Globus pallidus (tissue), 1 donor: ENCODE data around the gene CEP41.
"Not testable (repeated sequence)": the region's sequence is repeated elsewhere in the genome, so short reads cannot be mapped to it uniquely, and the experiment has no call there.

Source experiments
- DNase-seq: peaks from one replicate; pipeline ENCODE4 v3.0.0-alpha.2; 2015; ENCODE audit warnings: low spot score

CEP41 gene

DNA sequence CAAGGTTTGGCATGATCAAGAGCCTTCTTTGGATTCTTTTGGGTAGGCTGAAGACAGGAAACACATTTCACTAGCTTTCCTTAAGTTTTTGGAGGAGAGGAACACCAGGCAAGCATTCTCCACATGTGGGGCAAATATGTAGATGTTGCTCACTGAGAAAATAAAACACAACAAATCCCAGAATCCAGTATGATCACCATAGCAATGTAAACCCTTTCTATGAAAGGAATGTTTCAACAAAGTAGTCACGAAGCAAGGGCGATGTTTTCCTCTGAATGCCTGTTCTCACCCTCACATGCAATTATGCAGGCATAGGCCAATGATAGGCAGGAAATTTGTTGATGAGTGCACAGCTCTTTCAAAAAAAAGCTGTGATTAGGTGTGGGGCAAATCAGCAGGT is 20.5 kb upstream of the CEP41 start:
- DNase-seq, result no peak

GRCh38 chr7:130458257-130458656 is 17.4 kb upstream of the CEP41 start:
- DNase-seq, result no peak

DNA sequence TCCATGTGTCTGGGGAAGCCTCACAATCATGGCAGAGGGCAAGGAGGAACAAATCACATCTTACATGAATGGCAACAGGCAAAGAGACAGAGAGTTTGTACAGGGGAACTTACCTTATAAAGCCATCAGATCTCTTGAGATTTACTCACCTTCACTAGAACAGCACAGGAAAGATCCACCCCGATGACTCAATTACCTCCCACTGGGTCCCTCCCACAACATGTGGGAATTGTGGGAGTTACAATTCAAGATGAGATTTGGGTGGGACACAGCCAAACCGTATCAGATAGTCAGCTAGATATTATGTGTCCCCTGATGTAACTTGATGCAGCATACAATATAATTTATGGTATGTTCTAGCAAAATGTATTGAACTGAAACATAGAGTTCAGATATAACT is 14.1 kb upstream of the CEP41 start:
- DNase-seq, result no peak

GRCh38 chr7:130452951-130453350 is 12.1 kb upstream of the CEP41 start:
- no peak for DNase-seq

GRCh38 chr7:130451344-130451743 is 10.5 kb upstream of the CEP41 start:
- not testable (repeated sequence) for DNase-seq

GRCh38 chr7:130446259-130446658 is 5.4 kb upstream of the CEP41 start:
- no peak for DNase-seq

DNA sequence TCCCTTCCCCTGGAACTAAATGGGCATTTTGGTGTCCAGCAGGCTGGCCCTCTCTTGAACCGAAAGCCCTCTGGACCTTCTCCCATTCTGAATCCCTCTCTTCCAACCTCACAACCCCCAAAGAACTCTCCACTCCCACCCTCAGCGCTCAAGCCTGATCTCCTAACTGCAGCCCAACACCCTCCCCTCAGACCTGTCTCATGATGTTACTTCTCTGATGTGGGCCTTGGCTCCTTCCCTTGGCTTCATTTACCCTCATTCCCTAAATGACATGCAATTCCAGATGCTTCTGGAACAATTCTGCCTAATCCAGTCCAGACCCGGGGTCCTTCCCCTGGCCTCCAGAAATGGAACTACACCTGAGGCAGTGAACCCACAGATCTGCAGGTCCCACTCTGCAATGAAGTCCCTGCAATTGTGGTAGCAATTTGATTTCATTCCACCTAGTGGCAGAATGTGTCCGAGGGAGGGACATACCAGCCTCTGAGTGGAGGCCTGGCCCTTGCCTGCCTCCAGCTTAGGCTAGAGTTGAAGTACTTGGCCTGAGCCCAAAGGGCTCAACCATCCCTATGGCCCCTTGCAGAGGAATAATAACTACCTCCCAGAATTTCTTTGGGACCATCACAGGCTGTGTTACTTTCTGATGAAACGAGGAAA is 4.1 kb upstream of the CEP41 start:
- DNase-seq, result no peak

GRCh38 chr7:130444234-130444633 is 3.4 kb upstream of the CEP41 start:
- no peak for DNase-seq

GRCh38 chr7:130442601-130443000 is 1.8 kb upstream of the CEP41 start:
- no peak for DNase-seq

DNA sequence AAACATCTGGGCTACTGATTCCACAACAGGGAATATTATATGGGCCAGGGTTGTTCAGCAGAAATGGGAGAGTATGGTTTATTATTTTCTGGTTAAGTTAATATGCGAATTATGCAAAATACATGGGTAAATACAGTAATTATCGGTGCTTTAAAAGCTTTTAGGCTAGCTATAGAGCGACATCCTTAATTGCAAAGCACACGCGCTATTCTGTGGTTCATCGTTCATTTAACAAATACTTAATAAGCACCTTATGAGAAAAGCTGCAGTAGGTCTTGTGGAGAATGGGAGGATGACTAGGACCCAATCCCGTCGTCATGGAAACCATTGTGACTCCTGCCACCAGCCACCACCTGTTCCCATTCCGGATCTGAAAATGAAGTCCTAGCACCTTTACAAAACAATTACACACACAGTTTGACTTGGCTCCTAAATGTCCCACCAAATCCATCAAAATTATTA is 623 bp upstream of the CEP41 start:
- peak; percentile 50 for DNase-seq

DNA sequence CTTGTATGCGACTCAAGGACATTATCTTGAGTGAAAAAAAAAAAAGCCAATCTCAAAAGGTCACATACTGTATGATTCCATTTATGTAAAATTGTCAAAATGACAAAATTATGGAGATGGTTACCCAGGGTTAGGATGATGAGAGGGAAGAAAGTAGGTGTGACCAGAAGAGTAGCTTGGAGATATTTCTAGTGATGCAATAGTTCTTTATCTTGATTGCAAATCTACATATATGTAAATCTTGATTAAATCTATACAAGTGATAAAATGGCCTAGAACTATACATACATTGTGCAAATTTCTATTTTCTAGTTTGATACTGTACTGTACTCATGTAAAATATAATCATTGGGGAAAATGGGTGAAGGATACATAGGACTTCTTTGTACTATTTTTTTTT is 4.6 kb downstream of the CEP41 start:
- DNase-seq, result no peak

- DNase-seq, result no peak
Measured at GRCh38 chr7:130435311-130435854, 5.4 kb downstream of the CEP41 start.

- DNase-seq, result no peak
Measured at GRCh38 chr7:130433301-130433700, 7.5 kb downstream of the CEP41 start.

DNA sequence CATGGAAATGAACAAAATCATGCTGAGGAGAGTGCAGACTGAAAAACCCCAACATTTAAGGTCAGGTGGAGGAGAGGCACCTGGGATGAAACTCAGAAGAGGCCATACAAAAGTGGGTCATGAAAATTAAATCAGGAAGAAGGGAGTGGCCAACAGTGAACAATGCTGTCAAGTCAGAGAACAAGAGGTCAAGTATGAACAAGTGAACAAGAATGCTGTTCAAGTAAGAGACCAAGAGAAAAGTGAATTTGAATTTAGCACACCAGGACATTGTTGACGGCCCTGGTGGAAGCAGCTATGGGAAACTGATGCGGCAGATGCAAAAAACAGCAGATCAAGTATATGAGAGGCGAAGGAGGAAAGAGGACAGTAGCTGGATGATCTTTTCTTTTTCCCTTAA is 7.9 kb downstream of the CEP41 start:
- no peak for DNase-seq

- DNase-seq, result no peak
Measured at GRCh38 chr7:130430841-130431666, 9.8 kb downstream of the CEP41 start.

DNA sequence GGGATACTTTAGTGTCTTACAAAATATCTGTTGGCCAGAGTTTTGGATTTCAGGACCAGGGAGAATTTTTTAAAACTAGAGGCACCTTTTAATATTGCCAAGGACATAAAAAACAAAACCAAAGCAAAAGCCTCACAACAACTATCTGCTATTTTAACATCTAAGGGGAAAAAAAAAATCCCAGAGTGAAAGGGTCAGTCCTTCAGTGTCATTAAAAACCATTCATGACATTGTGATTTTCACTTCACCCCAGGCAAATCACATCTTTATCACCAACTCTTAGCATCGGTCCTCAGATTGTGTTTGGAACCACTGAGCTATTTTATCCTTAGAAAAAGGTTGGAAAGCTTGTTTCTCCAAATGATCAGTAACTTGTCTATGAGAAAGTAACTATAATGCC is 10.7 kb downstream of the CEP41 start:
- DNase-seq, result no peak

GRCh38 chr7:130429019-130429418 is 11.8 kb downstream of the CEP41 start:
- no peak for DNase-seq

DNA sequence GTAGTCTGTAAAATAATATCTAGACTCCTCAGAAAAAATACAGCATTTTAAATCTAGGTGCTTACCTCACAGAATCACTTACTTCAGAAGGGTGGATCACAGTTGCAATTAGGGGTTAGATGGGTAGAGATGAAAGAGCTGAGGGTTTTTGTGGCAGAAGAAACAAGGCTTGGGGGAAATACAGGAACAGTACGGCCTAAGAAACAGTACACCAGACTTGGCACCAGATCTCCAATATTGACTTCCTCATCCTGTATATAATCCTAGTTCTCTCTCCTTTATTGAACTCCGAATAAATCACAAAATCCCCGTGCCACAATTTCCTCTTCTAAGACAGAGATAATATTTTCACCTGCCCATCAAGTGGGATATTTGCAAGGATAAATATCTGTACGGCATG is 14.3 kb downstream of the CEP41 start:
- no peak for DNase-seq

DNA sequence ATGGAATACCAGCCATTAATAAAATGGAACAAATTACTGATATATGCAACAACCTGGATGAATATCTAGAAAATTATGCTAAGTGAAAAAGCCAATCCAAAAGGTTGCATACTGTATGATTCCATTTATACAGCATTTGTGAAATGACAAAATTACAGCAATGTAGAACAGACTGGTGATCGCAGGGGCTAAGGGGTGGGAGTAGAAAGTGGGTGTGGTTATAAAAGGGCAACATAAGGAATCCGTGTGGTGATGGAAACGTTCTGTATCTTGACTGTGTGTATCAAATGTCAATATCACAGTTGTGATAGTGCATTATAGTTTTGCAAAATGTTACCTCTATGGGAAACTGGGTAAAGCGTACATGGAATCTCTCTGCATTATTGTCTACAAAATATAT is 15.0 kb downstream of the CEP41 start:
- no peak for DNase-seq

GRCh38 chr7:130423501-130424037 is 17.2 kb downstream of the CEP41 start:
- DNase-seq, result no peak

DNA sequence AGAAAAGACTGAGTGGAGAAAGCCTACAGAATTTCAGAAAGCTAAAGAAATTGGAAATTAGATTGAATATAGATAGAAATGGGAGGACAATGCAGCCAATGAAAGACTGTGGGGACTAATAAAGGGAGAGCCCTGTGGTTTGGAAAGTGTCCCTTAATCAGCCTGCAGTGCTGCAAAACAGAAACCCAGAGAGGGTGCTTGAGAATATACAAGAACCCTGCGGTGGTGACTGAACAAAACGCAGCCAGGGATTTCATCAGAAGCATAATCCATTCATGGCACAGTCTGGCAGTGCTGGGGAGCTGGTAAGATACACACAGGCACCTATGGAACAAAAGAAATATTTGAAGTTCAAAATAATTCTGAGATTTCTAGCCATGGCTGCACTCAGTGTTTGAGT is 19.1 kb downstream of the CEP41 start:
- DNase-seq, result peak; percentile 74

- peak; percentile 73 for DNase-seq
Measured at GRCh38 chr7:130420943-130421578, 19.8 kb downstream of the CEP41 start.

DNA sequence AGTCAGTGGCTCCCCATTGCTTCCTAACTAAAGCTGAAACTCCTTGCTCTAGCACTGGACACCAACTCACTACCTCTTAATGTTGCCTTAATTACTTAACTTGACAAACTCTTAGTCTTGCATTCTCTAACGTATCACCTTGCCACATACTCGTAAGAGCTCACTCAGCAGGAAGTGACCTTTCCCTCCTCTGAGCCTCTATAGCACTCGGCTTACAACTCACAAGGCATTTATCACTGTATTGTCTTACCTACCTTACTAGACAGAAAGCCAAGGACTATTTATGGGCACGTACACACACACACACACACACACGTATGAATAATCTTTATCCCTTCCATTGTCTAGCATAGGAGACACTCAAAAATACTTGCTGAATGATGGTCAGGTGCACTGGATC is 21.2 kb downstream of the CEP41 start:
- no peak for DNase-seq
